Astrocyte (in vitro differentiated cells and primary cell): ENCODE results near the gene SERPINB1.

Experiments used
- EZH2 ChIP-seq: IDR thresholded peaks from 2 replicates; pipeline ENCODE4 v1.6.1; 2012; ENCODE audit warnings: mild to moderate bottlenecking, low read length, inconsistent platforms; ENCODE audit not compliant: insufficient read depth
- TF ChIP-seq, protein P1 (sequence below): IDR thresholded peaks from 2 replicates; pipeline ENCODE4 v1.5.1; 2011; ENCODE audit warnings: low read depth, mild to moderate bottlenecking, inconsistent platforms, low read length, moderate library complexity; ENCODE audit not compliant: insufficient read depth

DNA sequence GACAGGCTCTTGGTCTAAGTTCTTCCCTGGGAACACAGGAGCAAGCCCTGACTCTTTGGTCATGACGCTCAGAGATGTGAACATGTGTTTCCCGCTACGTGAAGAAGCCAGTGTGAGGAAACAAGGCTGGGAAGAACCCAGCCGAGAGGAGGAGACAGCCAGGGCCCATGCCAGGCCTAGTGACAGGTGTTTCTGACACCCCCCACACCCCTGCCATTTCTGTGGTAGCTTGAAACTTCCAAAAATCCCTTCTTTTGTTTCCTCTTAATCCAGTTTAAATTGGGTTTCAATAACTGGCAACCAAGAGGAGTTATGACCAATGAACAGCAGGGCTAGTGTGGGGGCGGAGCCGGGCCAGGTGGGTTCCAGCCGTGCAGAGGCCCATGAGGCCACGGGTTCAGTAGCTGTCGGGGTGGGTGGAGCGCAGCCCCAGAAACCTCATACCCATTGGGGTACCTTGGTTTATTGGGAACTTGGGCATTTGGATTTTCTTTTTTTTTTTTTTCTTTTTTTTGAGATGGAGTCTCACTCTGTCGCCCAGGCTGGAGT lies 43.0 kb downstream of the SERPINB1 start:
- TF ChIP-seq, protein P1, sequence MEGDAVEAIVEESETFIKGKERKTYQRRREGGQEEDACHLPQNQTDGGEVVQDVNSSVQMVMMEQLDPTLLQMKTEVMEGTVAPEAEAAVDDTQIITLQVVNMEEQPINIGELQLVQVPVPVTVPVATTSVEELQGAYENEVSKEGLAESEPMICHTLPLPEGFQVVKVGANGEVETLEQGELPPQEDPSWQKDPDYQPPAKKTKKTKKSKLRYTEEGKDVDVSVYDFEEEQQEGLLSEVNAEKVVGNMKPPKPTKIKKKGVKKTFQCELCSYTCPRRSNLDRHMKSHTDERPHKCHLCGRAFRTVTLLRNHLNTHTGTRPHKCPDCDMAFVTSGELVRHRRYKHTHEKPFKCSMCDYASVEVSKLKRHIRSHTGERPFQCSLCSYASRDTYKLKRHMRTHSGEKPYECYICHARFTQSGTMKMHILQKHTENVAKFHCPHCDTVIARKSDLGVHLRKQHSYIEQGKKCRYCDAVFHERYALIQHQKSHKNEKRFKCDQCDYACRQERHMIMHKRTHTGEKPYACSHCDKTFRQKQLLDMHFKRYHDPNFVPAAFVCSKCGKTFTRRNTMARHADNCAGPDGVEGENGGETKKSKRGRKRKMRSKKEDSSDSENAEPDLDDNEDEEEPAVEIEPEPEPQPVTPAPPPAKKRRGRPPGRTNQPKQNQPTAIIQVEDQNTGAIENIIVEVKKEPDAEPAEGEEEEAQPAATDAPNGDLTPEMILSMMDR: no peak
- no peak for TF ChIP-seq EZH2
